Erythroblast (primary cell): ENCODE data around the gene KDELR3.

ENCODE experiments used
- GATA1 ChIP-seq: IDR thresholded peaks from 2 replicates; pipeline ENCODE4 v1.6.1; 2011; ENCODE audit warnings: low read depth, mild to moderate bottlenecking, control low read depth, low read length, moderate library complexity
- POLR2A ChIP-seq: IDR thresholded peaks from 2 replicates; pipeline ENCODE4 v1.6.1; 2011; ENCODE audit warnings: mild to moderate bottlenecking, low read length

DNA sequence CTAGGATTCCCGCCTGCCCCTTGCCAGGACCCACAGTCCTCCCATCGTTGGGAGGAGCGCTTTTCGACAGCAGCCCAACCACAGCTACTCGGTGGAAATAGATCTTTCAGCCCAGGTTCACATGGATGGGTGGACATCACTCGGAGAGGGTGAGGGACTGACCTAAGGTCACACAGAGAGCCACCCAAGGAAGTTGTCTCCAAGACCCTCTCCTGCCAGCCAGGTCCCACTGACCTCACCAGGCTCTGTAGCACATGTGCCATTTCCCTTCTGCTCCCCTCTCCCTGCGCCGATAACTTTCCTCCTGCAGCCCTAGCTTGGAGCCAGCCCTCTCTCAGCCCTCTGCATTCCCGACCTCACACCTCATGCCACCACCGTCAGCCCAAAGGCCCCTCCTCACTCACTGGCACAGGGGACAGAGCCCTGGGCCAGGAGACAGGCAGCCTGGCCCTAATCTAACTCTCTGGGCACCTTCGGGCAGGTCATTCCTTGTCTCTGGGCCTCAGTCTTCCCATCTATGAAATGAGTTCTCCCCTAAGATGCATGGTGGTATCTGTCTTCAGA, 17.6 kb upstream of the KDELR3 start:
- TF ChIP-seq POLR2A (no peak), GATA1 (no peak)
